C4-2B (cell line): ENCODE measurements around the gene TNS1.

Experiments
- H3K27ac ChIP-seq: fragments of 450-650 bp; 2 replicates; pipeline ENCODE4 v1.5.1; 2017
- ZFX ChIP-seq: fragments of 450-650 bp; IDR thresholded peaks from 2 replicates; pipeline ENCODE4 v1.6.1; 2017
- TF ChIP-seq, protein P1 (sequence below): fragments of 450-650 bp; conservative IDR thresholded peaks from 2 replicates; pipeline ENCODE4 v1.5.1; 2017; ENCODE audit warnings: mild to moderate bottlenecking

The TNS1 gene

DNA sequence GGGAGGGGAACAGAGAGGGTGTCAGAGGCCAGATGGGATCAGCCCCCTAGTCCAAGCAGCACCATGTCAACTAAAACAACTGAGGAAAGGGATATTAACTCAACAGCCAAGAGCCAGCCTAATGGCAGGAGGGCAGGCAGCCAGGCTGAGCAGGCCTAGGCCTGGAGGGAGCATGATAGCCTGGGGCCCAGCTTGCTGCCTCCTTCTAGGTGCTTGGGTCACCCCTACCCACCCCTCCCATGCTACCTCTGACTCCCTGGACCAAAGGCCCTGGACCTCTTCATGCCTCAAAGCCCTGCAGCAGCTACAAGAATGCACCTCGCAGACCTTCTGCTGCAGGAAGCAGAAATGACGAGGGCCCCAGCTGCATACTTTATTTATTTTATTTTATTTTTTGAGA lies 22.1 kb upstream of the TNS1 start:
- no peak overlapping the region for H3K27ac ChIP-seq
- TF ChIP-seq, protein P1, sequence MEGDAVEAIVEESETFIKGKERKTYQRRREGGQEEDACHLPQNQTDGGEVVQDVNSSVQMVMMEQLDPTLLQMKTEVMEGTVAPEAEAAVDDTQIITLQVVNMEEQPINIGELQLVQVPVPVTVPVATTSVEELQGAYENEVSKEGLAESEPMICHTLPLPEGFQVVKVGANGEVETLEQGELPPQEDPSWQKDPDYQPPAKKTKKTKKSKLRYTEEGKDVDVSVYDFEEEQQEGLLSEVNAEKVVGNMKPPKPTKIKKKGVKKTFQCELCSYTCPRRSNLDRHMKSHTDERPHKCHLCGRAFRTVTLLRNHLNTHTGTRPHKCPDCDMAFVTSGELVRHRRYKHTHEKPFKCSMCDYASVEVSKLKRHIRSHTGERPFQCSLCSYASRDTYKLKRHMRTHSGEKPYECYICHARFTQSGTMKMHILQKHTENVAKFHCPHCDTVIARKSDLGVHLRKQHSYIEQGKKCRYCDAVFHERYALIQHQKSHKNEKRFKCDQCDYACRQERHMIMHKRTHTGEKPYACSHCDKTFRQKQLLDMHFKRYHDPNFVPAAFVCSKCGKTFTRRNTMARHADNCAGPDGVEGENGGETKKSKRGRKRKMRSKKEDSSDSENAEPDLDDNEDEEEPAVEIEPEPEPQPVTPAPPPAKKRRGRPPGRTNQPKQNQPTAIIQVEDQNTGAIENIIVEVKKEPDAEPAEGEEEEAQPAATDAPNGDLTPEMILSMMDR, result no peak
- TF ChIP-seq ZFX, result no peak

- H3K27ac ChIP-seq, result no peak overlapping the region
- TF ChIP-seq, protein P1, result no peak
- TF ChIP-seq ZFX, result no peak
These were observed 21.5 kb upstream of the TNS1 start for GRCh38 chr2:218024336-218024735.

DNA sequence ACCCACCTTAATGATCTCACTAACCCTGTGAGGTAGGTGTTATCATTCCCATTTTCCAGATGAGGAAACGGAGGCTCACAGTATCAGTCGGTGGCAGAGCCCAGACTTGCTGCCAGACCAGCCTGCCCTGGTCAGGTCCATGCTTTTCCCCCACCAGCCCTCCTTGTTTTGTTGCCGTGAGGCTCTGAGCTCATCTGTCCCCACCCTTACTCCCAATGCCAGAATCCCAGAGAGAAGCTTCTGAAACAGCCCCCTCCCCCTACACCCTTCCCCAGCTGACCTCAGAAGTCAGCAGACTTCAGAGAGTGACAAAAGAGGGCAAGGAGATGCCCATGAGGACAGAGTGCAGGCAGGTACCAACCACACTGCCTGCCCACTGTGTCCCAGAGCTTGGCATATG lies 20.8 kb upstream of the TNS1 start:
- H3K27ac ChIP-seq, result no peak overlapping the region
- TF ChIP-seq ZFX, result no peak
- TF ChIP-seq, protein P1, result no peak

DNA sequence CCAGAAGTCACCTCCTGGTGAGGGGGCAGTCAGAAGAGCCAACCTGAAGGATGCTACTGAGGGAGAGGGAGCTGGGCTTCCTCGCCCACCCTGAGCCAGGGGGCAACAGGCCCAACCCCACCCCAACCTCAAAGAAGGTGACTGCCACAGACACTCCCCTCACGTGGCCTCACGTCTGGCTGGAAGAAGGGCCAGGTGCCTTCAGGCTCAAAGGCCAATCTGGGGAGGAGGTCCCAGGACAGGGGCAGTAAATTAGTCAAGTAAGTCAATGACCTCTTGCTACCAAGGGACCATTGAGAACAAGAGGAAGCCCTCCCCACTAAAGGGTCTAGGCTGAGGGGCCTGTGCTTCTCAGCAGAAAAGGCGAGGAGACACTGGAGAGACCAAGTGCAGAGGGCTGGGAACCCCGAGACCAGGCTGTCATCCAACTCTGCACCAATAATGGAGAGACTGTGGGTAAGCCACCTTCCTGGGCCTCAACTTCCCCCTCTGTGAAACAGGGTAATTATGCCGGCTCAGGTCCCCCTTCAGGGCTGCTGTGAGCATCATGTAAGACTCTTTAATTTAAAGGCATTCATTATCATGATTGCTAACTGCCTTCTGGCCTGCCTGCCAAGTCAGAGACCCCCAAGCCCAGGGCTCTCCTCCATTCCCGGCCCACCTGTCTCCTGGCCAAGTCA lies 20.2 kb upstream of the TNS1 start:
- no peak overlapping the region for H3K27ac ChIP-seq
- TF ChIP-seq ZFX, result no peak
- TF ChIP-seq, protein P1, result no peak

DNA sequence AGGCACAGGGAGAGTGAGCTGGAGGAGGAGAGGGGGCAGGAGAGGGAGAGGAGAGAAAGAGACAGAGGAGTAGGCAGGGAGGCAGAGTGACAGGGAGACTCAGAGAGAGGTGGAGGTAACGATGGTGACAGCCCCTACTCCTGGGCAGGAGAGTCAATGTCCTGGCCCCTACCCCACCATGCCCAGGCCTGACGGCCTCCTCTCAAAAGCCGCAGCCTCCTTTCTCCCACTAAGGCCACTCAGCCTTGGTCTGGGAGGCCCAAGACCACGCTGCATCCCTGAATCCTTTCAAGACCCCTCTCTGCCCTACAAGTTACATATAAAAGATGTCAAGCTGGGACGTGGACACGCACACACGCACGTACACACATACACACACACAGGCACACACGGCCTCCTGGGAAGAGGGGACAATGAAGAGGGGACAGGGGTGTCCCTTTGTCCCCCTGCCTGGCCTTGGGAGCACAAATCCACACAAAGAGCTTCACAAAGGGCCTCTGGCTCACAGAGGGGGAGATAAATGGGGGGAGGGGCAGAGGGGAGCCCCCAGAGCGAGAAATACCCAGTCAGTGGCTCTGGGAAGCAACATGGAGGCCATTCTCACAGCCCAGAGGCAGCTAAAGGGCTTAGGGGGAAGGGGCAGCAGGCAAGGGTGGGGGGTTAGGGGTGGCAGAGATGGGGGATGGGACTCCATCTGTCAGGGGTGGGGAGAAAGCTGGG lies 19.5 kb upstream of the TNS1 start:
- TF ChIP-seq, protein P1, result no peak
- no peak overlapping the region for H3K27ac ChIP-seq

DNA sequence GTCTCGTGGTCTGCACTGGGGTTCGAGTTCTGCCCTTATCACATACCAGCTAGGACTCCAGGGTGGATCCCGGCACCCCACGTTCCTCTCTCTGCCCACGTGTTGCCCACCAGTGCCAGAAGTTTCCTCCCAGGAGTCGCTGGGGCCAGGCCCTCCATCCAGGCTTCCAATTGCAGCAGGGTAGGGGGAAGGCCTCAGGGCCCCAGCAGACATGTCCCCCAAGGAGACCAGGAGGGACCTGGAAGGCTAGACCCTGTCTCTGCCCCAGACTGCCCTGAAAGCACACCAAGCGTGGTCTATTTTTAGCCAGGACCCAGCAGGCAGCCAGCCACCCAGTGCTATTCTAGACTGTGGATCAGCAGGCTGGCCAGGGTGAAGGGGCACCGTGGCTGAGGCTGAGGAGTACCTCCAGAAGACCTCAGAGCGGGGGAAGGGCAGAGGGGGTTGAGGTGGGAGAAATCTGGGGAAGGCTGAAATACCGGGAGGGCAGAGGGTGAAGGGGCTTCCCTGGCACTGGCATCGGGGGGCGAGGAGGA lies 18.8 kb upstream of the TNS1 start:
- no peak overlapping the region for H3K27ac ChIP-seq
- TF ChIP-seq, protein P1, result no peak
- TF ChIP-seq ZFX, result no peak

DNA sequence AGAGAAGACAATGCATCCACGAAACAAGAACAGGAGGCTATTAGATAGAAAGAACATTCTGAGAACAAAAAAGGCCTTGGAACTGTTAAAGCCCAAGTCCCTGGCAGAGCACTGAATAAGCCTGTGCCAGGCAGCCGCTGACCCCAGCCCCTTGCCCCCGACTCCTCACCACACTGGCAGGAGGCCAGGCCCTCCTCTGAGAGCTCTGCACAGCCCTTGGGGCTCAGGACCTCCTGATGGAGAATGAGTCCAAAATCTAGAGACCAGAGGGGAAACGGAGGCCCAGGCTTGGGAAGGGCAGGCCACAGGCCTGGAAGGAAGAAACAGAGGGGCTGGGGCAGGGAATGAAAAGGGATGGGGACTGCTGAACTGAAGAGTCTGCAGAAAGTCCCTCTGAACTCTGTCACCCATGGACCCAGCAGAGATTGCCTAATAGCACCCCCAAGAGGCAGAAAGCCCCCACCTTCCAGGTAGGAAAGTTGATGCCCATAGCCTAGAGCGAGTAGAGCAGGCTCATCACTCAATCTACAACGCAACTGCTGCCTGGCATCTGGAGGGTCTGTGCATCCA lies 18.3 kb upstream of the TNS1 start:
- no peak overlapping the region for H3K27ac ChIP-seq
- TF ChIP-seq, protein P1, result no peak
- no peak for TF ChIP-seq ZFX
